Measurements from ENCODE around the gene AMER3.
"Not testable (repeated sequence)": the region's sequence is repeated elsewhere in the genome, so short reads cannot be mapped to it uniquely, and the experiment has no call there.

Gene AMER3

GRCh38 chr2:130755256-130756052 is at the start of gene AMER3:
Gene AMER3, plus strand, starts transcription at chr2:130755540. Its CDS starts 6,533 bp downstream, at chr2:130762073.
- no peak for FAIRE-seq
- no peak for DNase-seq (ENCODE audit: insufficient read length, low spot score)

- FAIRE-seq; DNase-seq (ENCODE audit: insufficient read length, low spot score): not testable (repeated sequence)
Observed at GRCh38 chr2:130714795-130715194, 40.5 kb upstream of the AMER3 start.

GRCh38 chr2:130720036-130720435 is 35.3 kb upstream of the AMER3 start:
- FAIRE-seq (no peak), DNase-seq (ENCODE audit: insufficient read length, low spot score) (no peak)

GRCh38 chr2:130720528-130720927 is 34.8 kb upstream of the AMER3 start:
- FAIRE-seq (no peak), DNase-seq (ENCODE audit: insufficient read length, low spot score) (no peak)

GRCh38 chr2:130724455-130724854 is 30.9 kb upstream of the AMER3 start:
- DNase-seq (ENCODE audit: insufficient read length, low spot score): no peak
- FAIRE-seq: peak; percentile 26

GRCh38 chr2:130726614-130727180 is 28.6 kb upstream of the AMER3 start:
- DNase-seq (ENCODE audit: insufficient read length, low spot score): no peak
- no peak for FAIRE-seq

GRCh38 chr2:130727286-130727924 is 27.9 kb upstream of the AMER3 start:
- DNase-seq (ENCODE audit: insufficient read length, low spot score): peak; percentile 48
- peak; percentile 82 for FAIRE-seq

- DNase-seq (ENCODE audit: insufficient read length, low spot score) (no peak), FAIRE-seq (no peak)
Observed at GRCh38 chr2:130728007-130728454, 27.3 kb upstream of the AMER3 start.

- FAIRE-seq (no peak), DNase-seq (ENCODE audit: insufficient read length, low spot score) (no peak)
Observed at GRCh38 chr2:130728549-130729316, 26.6 kb upstream of the AMER3 start, which contains the start of gene GPR148. Gene GPR148, plus strand, starts transcription at chr2:130729070. Its CDS starts 82 bp downstream, at chr2:130729152.

GRCh38 chr2:130729322-130730299 is 25.7 kb upstream of the AMER3 start:
- no peak for DNase-seq (ENCODE audit: insufficient read length, low spot score)
- no peak for FAIRE-seq

- DNase-seq (ENCODE audit: insufficient read length, low spot score); FAIRE-seq: not testable (repeated sequence)
Observed at GRCh38 chr2:130732257-130732656, 23.1 kb upstream of the AMER3 start.

- no peak for FAIRE-seq
Observed at GRCh38 chr2:130735200-130735599, 20.1 kb upstream of the AMER3 start.

GRCh38 chr2:130736487-130736886 is 18.9 kb upstream of the AMER3 start:
- DNase-seq (ENCODE audit: insufficient read length, low spot score): no peak
- FAIRE-seq: no peak

More at GRCh38 chr2:130735200-130735599, 20.1 kb upstream of the AMER3 start:
- no peak for DNase-seq (ENCODE audit: insufficient read length, low spot score)

- FAIRE-seq: no peak
- no peak for DNase-seq (ENCODE audit: insufficient read length, low spot score)
Observed at GRCh38 chr2:130737592-130737991, 17.7 kb upstream of the AMER3 start.

- DNase-seq (ENCODE audit: insufficient read length, low spot score): no peak
- FAIRE-seq: no peak
Observed at GRCh38 chr2:130740671-130741070, 14.7 kb upstream of the AMER3 start.

GRCh38 chr2:130743278-130743677 is 12.1 kb upstream of the AMER3 start:
- DNase-seq (ENCODE audit: insufficient read length, low spot score): no peak
- FAIRE-seq: no peak

- FAIRE-seq (no peak), DNase-seq (ENCODE audit: insufficient read length, low spot score) (no peak)
Observed at GRCh38 chr2:130744287-130745117, 10.8 kb upstream of the AMER3 start.

GRCh38 chr2:130749078-130749477 is 6.3 kb upstream of the AMER3 start:
- FAIRE-seq: no peak
- DNase-seq (ENCODE audit: insufficient read length, low spot score): no peak

- no peak for FAIRE-seq
- no peak for DNase-seq (ENCODE audit: insufficient read length, low spot score)
Observed at GRCh38 chr2:130749641-130750040, 5.7 kb upstream of the AMER3 start.

Data from HTR-8/SVneo (cell line).